GM21367 (cell line): ENCODE data around the gene TC2N.
"Not testable (repeated sequence)": the region's sequence is repeated elsewhere in the genome, so short reads cannot be mapped to it uniquely, and the experiment has no call there.

Experiments used
- ATAC-seq: cut with Tn5 transposase; IDR thresholded peaks from one replicate; pipeline ENCODE4 v1.9.1; 2021; ENCODE audit not compliant: unreplicated experiment

Gene TC2N

DNA sequence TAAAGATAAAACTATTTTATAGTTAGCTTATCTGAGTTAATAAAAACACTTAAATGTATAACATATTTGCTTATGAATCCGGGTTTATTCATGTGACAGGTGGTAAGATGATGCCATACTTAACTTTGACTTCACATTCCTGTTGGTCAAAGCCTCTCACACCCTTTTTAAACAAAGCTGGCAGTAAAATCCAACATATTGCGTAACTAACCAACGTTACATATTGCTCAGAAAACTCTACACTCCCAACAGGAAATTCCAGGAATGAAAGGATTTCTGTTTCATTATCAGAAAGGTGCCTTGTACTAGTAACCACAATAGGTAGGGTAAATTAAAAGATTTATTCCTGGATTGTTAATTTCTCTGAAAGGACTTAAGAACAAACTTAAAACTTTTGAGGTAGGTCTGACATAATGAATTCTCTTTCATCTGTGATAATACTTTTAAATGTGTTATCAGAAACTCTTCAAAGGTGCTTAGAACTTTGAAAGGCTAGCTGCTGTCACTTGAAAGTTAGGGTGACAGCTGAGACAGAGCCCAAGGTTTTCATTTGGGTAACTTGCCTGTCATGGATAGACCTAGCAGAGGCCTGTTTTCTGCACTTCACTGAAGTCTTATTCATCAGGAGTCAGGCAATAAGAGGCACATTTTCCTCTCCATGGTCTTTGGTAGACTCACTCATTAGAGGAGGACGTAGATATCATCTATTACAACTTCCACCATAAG, 111.6 kb downstream of the TC2N start:
- ATAC-seq = no peak

DNA sequence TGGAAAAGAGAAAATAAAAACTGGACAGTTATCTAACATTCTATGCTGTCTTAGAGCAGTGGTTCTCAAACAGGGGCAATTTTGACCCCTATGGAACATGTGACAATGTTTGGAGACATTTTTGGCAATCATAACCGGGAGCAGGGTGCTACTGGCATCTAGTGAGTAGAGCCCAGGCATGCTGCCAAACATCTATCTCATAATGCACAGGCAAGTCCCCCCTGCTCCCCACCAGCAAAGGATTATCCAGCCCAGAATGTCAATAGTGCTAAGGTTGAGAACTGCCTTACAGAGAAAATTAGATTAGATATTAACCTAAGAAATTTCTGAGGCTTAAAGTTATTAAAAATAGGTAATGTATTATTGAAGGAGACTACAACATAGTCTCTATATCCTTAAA, 112.5 kb downstream of the TC2N start:
- no peak for ATAC-seq

DNA sequence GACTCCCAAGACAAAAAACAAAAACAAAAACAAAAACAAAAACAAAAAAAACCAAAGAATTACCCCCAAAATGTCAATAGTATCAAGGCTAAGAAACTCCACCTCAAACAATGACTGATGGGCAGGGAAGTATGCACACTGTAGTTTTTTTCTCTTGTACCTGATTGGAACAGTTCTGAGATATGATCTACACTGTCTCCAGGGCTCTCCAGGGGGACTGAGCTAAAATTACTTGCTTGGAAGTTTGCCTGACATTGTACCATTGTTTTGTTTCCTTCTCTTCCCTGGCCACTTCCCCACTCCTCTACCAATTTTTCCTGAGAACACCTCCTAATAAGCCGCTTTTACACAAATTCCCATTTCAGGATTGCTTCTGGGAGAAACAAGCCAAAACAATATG, 113.2 kb downstream of the TC2N start:
- ATAC-seq = no peak

DNA sequence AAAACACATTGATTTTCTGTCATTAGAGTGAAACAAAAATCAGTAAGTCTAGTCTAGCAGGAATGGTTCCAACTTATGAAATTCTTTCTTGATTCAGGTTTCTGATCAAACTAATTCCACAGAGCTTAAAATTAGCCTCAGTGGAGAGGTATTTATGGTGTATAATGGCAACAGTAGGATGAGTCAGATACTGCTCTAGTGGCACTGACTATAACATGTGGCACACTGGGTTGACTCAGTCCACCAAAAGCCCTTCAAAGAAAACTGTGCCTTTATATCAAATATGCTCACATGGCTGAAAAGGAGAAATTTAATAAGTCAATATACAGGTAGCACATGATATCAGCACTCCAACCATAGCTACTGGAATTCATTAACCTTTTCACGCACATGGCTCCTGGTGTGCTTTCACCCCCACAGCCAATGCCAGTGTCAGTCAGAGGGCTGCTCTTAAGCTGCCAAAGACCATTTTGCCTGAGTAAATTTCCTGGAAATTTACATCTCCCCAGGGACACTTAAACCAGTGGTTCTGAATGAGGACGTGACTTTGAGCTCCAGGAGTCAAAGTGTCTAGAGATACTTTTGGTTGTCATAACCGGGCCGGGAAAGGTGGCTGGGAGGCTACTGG, 113.7 kb downstream of the TC2N start:
- ATAC-seq = no peak

DNA sequence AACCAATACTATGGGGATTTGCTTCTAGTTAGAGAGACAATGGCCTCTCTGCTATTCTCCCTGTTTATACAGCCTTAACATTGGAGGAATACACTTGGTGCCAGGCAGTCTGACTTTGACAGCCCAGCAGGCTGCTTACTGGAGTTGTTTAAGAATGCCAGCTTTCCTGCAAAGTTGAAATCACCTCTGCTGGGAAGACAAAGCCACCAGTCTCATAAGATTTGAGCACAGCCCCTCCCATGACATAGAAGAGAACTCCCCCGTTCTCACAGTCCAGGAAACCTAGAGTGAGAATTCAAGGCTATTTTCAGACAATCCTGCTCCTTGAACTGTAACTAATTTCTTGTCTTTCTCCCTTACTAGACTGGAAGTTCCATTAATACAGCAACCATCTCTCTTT, 114.4 kb downstream of the TC2N start:
- ATAC-seq = no peak

DNA sequence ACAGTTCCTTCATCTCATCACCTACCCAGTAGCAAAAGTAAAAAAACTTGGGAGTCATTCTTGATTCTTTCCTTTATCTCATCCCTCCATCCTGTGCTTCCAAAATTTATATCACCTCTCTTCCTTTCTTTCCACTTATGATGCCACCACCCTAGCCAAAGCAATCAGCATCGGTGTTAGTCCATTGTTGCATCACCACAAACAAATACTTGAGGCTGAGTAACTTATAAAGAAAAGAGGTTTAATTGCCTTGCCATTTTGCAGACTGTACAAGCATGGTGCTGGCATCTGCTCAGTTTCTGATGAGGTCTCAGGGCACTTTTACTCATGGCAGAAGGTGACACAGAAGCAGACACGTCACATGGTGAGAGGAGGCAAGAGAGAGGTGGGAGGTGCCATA, 115.6 kb downstream of the TC2N start:
- no peak for ATAC-seq

DNA sequence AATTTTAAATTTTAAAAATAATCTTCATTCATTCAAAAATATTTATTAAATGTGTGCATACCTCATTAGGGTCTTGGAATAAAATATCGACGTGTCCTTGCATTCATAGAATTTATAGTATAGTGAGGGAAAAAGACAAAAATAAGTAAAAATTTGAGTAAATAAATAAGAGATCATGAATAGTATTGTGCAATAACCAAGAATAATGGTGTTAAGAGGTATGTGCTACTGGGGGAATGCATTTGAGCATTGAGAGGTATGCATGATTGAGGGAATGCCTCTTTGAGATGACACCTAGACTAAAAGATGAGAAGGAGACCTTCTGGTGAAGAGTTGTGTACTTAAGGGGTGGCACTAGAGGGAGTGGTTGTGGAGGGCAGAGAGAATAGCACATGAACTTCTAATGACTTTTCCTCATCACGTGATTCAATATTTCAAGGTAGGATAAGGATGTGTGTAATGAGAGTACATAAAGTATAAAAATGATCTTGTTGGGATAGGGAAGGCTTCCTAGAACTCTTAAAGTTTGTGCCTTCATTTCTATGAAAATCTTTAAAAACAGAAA, 116.6 kb downstream of the TC2N start:
- no peak for ATAC-seq

DNA sequence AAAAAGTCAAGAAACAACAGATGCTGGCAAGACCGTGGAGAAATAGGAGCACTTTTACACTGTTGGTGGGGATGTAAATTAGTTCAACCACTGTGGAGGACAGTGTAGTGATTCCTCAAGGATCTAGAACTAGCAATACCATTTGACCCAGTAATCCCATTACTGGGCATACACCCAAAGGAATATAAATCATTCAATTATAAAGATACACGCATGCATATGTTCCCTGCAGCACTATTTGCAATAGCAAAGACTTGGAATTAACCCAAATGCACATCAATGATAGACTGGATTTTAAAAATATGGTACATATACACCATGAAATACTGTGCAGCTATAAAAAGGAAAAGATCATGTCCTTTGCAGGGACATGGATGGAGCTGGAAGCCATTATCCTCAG, 117.5 kb downstream of the TC2N start:
- ATAC-seq = no peak

DNA sequence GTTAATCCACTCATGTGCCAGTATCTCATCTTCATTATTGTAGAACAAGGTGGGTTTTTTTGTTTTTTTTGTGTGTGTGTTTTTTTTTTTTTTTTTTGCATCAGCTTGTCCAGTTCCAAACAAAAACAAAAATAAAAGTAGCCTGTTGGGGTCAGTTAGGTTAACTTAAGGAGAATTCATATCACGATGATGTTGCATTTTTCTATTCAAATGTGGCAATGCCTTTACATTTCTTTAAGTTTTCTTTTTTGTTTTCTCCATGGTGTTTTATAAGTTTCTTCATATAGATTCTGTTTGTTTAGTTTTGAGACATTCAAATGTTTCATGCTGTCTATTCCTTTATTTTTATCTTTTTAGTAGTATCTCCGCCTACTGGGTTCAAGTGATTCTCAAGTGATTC, 119.3 kb downstream of the TC2N start:
- ATAC-seq = no peak

DNA sequence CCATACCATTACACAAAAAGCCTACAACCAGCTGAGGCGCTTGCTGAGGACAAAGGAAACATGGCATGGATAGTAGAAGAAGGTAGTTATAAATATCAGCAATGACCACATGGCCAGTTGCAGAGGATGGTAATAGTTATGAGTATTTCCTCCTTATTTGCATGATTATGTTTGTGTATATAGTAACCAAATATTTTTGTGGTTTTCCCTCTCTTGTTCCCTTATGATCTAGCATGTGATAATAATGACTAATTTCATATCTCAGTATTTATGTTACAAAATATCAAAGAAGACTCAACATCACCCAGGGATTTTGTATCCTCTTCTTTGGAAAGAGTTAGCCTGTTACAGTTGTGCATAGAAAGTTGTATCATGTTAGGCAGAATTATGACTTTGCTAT, 122.0 kb downstream of the TC2N start:
- no peak for ATAC-seq

DNA sequence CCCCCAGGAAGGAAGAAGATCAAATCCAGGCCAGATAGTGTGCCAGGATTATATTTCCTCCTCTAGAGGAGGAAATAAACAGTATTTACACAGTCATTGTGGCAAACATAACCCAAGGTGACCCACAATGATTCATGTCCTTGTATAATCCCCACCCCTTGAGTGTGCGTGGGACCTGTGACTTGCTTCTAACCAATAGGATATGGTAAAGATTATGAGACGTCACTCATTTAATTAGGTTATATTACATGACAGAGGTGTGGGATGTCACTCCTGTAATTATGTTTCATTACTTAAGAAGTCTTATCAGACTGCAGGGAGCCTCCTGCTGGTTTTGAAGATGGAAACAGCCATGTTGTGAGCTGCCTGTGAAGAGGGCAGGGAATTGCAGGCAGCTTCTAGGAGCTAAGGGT, 123.3 kb downstream of the TC2N start:
- no peak for ATAC-seq

DNA sequence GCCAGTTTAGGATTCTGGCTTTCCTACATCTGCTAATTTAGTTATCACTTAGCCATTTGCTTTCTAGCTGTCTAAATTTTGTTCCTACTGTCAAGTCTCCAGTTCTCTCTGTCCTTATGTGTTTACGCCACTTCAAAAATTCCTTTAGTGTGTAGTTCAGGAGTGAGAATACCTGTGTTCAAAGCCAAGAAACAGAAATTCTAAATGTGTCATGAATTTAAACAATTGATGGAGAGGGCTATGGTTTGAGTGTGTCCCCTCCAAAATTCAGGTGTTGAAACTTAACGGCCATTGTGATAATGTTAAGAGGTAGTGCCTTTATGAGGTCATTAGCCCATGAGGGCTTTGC, 124.1 kb downstream of the TC2N start:
- ATAC-seq = no peak

DNA sequence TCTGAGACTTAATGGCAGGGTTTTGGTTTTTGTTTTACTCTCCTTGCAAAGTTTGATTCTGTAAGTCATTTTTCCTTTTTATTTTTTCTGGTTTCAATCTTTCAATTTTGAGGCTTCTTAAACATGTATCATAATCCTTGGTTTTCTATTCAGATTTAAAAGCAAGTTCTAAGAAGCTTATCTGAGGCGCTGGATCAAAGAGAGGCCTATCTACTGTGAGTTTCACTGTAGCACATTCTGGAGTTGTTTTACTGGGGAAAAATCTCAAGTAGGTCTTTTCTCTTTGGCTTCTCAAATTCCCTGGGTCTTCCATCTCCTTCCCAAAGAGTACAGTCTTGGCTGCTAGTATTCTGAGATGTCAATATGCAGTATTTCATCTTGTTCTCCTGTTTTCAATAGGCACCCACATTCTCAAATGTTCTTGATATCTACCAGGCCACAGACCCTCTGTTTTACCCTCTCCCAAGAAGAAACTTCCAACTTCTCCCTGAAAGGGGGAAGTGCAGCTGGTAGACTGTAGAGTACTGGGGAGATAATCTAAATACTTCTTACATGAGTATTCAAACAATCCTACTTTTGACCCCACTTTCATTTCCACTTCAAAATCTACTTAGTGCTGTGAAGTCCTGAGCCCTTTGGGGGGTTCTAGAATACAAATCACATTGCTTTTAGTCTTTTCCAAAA, 124.6 kb downstream of the TC2N start:
- ATAC-seq = no peak

DNA sequence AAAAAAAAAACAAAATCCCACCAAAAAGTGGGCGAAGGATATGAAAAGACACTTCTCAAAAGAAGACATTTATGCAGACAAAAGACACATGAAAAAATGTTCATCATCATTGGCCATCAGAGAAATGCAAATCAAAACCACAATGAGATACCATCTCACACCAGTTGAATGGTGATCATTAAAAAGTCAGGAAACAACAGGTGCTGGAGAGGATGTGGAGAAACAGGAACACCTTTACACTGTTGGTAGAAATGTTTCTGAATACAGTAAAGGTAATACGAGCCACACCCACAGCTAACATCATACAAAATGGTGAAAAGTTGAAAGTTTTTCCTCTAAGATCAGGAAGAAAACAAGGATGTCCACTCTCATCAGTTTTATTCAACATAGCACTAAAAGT, 127.5 kb downstream of the TC2N start:
- not testable (repeated sequence) for ATAC-seq

DNA sequence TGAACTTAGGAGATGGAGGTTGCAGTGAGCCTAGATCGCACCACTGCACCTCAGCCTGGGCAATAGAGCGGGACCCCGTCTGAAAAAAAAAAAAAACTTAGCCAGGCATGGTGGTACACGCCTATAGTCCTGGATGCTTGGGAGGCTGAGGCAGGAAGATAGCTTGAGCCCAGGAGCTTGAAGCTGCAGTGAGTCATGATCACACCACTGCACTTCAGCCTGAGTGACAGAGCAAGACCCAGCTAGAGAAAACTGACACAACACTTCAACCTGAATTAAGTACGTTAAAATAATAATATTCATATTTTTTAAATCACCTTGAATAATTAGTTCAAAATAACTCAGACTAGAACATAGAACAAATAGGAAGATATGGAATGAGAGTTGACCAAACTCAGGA, 129.7 kb downstream of the TC2N start:
- ATAC-seq = no peak

DNA sequence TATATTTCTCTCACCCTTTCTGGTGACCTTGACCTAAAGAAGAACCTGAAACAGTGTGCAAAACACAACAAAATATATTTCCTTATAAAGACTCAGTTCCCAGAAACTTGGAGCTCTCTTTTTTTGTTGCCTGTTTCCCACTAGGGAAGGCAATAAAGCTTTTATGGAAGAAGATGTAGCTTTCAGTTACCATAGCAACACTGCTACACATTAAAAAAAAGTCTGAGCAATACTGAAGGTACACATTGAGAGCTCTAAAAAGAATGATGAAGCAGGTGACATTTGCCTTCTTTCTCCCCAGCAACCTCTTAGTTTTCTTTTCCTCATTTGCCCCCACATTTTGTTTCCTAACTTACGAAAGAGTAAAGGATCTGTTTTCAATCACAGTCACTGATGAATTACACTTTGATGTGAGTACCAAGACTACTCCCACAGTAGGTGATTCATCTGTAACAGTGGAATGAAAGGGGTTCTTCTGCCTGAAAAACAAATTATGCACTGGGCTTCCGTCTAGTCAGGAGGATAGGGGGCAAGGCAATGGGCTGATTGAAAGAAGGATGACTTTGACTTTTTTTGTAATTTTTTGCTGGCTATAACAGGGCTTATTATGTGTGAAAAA, 134.4 kb downstream of the TC2N start:
- no peak for ATAC-seq

DNA sequence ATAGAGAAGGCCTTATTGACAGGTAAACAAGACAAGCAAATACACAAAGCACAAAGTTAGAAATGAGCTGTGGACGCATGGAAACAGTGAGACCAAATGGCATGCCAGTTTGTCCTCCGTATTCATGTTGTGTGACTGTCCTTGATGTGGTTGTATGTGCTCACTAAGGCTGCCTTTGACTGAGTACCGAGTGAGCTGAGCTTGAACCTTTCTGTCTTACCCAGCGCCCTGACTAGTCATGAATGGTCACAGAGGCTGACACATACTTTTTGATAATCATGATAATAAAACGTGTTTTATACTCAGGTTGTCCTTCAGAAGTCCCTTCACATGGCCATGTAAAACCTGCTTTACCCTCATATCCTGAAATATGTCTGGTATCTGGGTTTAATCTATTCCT, 134.9 kb downstream of the TC2N start:
- no peak for ATAC-seq

DNA sequence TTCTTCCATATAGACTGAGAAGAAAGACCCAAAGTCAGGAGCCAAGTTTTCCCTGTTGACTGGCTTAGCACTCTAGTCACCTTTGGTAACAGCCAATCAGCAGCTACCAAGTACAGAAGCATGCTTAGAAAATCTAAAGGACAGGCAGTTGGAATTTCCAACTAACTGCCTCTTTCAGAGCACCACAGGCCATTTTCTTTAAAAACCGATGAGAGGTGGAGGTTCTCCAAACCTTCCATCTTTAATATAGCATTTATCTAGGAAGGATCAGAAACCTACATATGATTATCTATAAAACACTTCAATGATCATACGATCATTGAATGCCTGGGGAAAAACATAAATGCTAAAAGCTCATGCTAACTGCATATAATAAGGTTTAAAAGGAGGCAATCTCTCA, 135.3 kb downstream of the TC2N start, which contains the start of gene CATSPERB:
Gene CATSPERB, minus strand, starts transcription at position 101 of the 400 bp plus-strand sequence. CDS start 2,607 bp downstream, outside the sequence.
- ATAC-seq = no peak

DNA sequence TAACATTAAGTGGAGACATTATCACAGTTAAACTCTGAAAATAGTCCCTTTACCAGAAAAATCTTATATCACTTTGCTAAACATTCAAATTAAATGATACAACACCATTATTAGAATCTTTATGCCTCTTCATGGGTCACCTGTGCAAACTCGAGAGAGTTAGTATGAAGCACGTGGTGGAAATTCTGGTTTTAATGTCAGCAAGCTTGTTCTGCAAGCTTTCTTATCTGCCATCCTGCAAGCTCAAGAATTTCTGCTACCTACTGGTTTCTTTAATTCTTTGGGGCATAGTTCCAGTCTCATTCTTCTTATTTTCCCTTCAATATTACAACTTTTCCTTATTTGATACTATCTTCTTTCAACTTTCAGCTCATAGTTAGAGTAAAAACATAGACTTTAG, 136.3 kb downstream of the TC2N start:
- no peak for ATAC-seq

DNA sequence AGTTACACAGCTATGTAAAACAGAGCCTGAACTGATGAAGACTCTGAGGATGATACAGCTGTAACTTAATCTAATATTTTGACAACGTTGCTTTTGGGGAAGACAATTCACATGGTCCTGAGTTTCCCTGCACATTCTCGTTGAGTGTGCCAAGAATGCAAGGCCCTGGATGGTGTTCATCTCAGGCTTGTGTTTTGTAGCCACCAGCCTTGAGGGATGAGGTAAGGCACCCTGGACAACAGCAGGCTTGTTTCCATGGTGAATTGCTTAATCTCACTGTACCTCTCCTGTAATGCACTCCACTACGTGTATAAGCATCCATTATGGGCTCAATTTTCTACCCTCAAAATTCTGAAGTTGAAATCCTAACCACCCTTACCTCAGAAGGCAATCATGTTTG, 137.6 kb downstream of the TC2N start:
- no peak for ATAC-seq
